Measurements from ENCODE around the gene DALRD3.

The DALRD3 gene

DNA sequence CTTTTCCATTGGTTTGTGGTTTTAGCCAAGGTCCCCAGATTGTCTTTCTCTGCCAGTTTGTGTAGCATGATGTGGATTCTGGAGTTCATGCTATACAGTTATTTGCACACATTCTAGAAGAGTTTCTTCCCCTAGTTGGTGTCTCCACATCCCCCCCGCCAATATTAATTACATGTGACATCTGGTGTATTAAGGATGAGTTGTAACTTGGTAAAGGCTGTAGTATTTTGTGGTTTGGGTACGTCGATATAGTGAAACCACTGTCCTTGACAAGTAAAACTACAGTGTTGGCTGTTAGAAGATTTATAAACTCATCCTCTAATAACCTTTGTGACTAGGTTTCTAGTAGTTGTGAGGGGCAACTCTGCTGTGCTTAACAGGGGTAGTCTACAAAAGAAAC, 52.0 kb downstream of the DALRD3 start:
- no peak overlapping the region for H3K27ac ChIP-seq
- H3K27me3 ChIP-seq: no peaks in the 10 kb centered on the region
- TF ChIP-seq, protein P1, sequence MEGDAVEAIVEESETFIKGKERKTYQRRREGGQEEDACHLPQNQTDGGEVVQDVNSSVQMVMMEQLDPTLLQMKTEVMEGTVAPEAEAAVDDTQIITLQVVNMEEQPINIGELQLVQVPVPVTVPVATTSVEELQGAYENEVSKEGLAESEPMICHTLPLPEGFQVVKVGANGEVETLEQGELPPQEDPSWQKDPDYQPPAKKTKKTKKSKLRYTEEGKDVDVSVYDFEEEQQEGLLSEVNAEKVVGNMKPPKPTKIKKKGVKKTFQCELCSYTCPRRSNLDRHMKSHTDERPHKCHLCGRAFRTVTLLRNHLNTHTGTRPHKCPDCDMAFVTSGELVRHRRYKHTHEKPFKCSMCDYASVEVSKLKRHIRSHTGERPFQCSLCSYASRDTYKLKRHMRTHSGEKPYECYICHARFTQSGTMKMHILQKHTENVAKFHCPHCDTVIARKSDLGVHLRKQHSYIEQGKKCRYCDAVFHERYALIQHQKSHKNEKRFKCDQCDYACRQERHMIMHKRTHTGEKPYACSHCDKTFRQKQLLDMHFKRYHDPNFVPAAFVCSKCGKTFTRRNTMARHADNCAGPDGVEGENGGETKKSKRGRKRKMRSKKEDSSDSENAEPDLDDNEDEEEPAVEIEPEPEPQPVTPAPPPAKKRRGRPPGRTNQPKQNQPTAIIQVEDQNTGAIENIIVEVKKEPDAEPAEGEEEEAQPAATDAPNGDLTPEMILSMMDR (IDR thresholded peaks at IDR 0.05): no peak
- H3K4me1 ChIP-seq (ENCODE audit: control insufficient read depth in 1 of 2, insufficient read depth in 1 of 2, low read depth in 1 of 2, low read length in 1 of 2): no peaks in the 10 kb centered on the region
- H3K36me3 ChIP-seq: peaks cover 82% of the 10 kb centered on the region
- no peaks in the 10 kb centered on the region for H3K9me3 ChIP-seq
- no peak overlapping the region for H3K4me3 ChIP-seq (ENCODE audit: low read depth in 1 of 2, low read length in 1 of 2)
